NCI-H446 treated with DMSO at 0.1 percent for 48 hours (cell line): ENCODE data around the gene MICALL1.
"Not testable (repeated sequence)": the region's sequence is repeated elsewhere in the genome, so short reads cannot be mapped to it uniquely, and the experiment has no call there.

Experiments used
- DNase-seq: peaks from one replicate; lab custom pipeline; 2025; lab: John Stamatoyannopoulos, UW

Gene MICALL1

GRCh38 chr22:37957232-37957631 is 51.1 kb downstream of the MICALL1 start:
- no peak for DNase-seq

DNA sequence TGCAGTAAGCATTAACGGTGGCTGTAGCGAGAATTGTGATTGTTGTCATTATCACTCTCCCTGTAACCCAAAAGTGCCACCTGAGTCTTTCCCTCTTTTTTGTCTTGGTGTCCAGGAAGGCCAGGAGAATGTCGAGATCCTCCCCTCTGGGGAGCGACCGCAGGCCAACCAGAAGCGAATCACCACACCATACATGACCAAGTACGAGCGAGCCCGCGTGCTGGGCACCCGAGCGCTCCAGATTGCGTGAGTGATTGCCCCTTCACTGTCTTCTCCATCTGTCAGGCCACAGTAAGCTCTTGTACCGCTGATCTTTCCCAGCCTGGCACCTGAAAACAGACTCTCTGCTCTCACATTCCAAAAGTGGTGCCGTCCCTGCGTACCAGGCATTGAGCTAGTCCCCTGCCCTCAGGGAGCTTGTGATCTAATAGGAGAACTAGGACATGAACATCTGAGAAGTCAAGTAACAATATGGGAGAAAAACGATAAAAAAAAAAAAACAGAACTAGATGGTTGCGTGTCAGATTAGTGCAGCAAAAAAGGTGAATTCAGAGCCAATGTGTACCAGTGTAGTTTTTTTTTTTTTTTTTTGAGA is 53.2 kb downstream of the MICALL1 start:
- DNase-seq, result no peak

DNA sequence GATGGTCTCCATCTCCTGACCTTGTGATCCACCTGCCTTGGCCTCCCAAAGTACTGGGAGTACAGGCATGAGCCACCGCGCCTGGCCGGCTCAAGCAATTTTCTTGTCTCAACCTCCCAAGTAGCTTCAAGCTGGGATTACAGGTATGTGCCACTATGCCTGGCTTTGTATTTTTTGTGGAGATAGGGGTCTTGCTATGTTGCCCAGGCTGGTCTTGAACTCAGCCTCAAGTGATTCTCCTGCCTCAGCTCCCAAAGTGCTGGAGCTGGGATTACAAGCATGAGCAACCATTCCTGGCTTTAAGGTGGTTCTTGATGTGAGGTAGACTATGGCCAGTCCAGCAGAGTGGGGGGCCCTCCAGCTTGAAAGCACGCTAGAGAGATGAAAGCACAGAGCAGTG is 55.0 kb downstream of the MICALL1 start:
- no peak for DNase-seq

GRCh38 chr22:37965940-37966664 is 60.0 kb downstream of the MICALL1 start:
- DNase-seq, result no peak

DNA sequence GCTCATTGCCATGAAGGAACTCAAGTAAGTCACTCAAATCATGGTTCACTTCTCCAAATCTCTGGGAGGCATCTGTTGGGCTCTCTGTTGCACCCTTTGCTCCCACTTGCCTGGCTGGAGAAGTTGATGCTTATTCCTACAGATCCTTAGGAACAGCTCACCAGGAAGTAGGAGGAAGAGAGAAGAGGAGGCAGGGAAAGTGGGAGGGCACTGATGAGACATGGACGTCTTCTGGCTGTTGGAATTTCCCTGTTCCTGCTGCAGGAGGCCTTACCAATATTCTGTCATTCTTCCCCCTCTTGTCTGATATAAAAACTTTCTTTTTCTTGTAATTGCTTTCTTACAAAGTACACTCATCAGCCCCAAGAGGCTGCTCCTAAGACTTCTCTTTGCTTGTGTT is 61.0 kb downstream of the MICALL1 start:
- no peak for DNase-seq

- no peak for DNase-seq
Measured at GRCh38 chr22:37967637-37968451, 61.7 kb downstream of the MICALL1 start.

GRCh38 chr22:37968452-37969251 is 62.6 kb downstream of the MICALL1 start:
- no peak for DNase-seq

GRCh38 chr22:37970864-37971263 is 64.8 kb downstream of the MICALL1 start:
- no peak for DNase-seq

GRCh38 chr22:37971475-37972434 is 65.7 kb downstream of the MICALL1 start:
- DNase-seq, result no peak

GRCh38 chr22:37972527-37972926 is 66.4 kb downstream of the MICALL1 start:
- peak; percentile 23 for DNase-seq

GRCh38 chr22:37973271-37974170 is 67.4 kb downstream of the MICALL1 start:
- no peak for DNase-seq

- no peak for DNase-seq
Measured at GRCh38 chr22:37975153-37975552, 69.1 kb downstream of the MICALL1 start.

GRCh38 chr22:37976022-37976421 is 69.9 kb downstream of the MICALL1 start:
- DNase-seq, result not testable (repeated sequence)

DNA sequence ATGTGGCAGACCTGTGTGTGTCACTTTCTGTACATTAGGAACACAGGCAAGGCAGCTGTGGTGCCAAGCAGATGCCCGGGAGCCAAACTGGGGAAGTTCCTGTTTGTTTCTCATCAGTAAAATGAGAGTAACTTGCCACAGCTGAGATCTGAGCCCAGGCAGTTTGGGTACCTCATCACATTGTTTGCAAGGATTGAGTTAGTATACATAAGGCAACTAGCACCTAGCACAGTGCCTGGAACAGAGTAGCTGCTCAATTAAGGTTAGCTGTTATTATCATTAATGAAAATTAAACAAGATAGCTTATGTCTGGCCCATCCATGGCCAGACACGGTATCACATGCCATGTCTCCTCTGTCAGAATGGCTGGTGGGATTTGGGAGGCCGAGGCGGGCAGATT is 70.5 kb downstream of the MICALL1 start:
- no peak for DNase-seq

DNA sequence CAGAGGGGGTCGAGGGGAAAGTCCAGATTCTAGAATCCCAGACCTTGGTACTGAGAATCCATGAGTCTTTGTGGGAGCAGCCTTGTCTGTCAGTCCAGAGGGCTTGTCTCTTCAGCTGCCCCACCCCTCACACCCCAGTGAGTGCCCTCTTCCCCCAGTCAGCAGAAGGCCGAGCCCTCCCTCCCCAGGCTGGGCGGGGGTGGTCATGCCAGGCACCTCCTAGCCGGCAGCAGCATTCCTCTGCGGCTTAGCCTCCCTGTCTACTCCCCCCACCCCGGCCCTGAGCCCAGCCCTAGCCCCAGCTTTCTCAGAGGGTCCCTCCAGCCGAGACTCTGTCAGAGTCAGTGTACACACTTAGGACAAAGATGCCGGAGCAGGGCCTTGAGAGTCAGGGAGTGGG is 73.7 kb downstream of the MICALL1 start:
- no peak for DNase-seq

DNA sequence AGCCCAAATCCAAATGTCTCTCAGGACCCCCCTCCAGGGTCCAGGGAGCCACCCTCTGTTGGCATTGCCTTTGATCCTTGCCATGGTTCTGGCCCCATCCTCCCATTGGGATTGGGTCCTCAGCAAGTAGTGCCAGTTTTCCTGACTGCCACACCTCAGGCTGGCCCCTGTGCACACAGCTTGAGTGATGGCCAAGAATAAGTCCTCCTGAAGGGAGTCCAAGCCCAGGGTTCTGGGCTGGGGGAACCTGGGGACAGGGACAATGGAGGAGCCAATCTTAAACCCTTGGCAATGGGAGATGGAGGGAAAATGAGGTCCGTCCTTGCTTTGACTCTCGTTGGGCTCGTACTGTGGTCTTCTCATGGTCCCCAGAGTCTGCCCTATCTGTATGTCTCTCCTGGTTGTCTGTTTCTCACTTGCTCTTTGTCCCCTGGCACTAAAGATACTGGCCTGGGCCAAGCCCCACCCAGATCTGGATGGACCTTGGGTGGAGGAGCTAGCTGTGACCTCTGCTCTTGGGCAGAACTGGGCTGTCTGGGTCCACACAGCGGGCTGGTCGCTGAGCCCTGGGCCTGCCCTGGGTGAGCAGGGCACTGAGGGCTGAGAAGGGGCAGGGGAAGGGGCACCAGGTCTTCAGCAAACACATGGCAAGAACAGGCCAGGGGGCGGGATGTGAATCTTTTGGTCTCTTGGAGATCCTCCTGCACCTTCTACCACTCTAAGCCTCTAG is 75.3 kb downstream of the MICALL1 start:
- DNase-seq, result no peak

DNA sequence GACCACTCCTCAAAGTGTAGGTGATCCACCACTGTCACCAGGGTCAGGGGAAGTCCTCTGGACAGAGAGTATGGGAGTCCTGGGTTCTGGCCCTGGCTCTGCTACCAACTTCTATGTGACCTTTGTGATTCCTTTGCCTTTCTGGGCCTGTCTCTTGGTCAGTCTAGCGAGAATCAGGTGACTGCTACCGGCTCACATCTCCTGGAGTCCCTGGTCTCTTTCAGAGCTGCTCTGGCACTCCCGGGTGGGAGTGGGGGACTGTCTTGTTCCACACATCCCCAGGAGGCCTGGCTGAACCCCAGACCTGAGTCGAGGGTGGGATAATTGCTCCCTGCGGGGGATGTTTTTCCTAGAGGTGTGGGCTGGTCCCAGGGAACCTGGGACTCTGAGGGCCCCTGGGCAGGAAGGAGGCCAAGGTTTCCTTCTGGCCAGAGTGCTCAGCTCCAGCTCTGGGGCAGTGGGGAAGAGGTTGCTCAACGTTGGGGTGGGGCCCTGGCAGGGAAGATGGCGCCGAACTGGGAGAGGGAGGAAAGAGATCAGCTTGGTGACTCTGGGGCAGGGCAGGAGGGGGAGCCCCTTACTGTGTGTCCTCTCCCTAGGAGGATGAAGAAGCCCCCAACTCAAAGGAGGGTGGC is 76.2 kb downstream of the MICALL1 start:
- no peak for DNase-seq

GRCh38 chr22:37982938-37983859 is 77.1 kb downstream of the MICALL1 start:
- no peak for DNase-seq
